ENCODE data around the gene C1orf21.

The C1orf21 gene

GRCh38 chr1:184650177-184650866 lies 263.5 kb downstream of the C1orf21 start:
- DNase-seq (ENCODE audit: low read depth), result no peak

DNA sequence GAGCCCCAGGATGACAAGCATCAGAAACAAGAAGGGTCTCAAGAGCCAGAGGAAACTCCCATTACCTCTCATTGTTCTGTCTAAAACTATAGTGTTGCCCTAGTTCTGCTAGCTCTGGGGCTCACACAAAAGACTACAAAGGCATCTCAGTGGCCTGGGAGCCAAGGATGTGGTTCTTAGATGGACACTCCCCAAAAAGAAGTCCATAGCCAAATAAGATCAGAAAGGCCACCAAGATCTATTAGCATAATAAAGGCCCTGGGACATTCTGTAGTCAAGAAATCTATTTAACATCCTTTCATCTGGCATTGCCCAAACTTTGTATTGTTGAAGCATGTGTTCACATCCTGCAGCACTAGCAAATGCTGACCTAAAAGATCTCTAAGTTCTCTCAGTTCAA lies 268.4 kb downstream of the C1orf21 start:
- DNase-seq (ENCODE audit: low read depth), result no peak

- DNase-seq (ENCODE audit: low read depth), result no peak
These were observed 269.4 kb downstream of the C1orf21 start for GRCh38 chr1:184656221-184656620.

DNA sequence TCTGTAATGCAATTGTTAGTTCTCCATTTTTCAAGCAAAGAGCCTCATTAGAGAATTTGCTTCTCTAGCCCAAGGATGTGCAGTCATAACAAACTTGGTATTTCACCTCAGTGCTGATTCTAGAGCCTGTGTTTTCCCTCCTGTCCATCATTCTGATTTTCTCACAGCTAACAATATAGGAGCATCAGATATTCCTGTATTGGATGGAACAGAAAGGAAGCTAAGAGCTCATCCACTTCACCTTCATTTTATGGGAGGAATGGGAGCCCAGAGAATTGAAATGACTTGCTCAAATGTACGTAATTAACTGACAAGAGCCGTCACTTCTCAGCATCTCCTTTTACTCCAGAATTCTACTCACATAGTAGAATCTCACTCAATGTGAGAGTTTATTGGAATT lies 271.2 kb downstream of the C1orf21 start:
- DNase-seq (ENCODE audit: low read depth), result no peak

GRCh38 chr1:184660462-184661191 lies 273.8 kb downstream of the C1orf21 start:
- DNase-seq (ENCODE audit: low read depth), result no peak

DNA sequence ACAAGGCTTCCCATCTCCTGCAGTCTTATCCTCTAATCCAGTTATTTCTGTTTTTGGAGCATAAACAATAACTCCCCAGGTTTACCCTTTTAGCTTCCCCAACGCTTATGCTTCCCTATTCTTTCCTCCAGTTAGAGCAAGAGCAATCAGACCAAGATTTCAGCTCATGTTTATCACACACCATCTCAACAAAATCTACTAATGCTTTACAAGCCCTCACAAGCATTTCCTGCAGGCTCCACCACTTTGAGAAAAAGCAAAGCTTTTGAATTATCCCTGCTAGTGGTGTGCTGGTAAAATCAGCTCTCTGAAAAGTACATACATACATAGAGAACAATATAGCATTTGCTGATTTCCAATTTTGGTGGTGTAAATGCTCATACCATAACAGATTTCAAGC lies 275.0 kb downstream of the C1orf21 start:
- DNase-seq (ENCODE audit: low read depth), result no peak

DNA sequence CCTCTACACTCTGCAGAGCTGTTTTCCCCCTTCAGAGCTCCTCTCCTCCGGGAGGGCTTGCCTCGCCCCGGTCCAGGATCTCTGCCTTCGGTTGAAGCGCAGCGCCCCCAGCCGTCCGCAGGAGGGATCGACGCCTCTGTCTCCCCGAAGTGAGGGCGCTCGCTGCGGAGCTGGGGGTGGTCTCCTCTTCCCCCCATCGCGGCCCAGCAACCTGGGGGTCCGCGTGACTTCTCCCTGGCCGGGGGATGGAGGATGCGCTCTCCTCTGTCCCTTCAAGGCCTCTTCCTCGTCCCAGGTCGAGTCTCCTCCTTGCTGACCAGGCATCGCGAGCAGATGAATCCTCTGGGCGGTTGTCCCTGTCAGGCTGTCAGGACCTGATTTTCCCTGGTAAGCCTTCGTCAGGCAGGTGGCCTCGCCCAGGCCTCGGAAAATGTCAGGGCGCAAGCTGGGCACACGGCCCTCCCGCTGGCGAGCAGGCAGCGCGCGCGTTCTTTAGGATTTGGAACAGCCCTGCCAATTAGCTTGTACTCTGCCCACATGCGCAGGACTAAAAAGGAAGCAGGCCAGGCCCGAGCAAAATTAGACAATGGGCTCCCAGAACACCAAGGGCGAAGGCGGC lies 277.3 kb downstream of the C1orf21 start:
- DNase-seq (ENCODE audit: low read depth), result peak; percentile 62

GRCh38 chr1:184664661-184665060 lies 277.8 kb downstream of the C1orf21 start:
- DNase-seq (ENCODE audit: low read depth), result no peak

GRCh38 chr1:184665360-184665759 lies 278.5 kb downstream of the C1orf21 start:
- DNase-seq (ENCODE audit: low read depth), result no peak

- DNase-seq (ENCODE audit: low read depth), result no peak
These were observed 282.6 kb downstream of the C1orf21 start for GRCh38 chr1:184669391-184669790.

GRCh38 chr1:184672013-184672726 lies 285.3 kb downstream of the C1orf21 start:
- DNase-seq (ENCODE audit: low read depth), result no peak

- no peak for DNase-seq (ENCODE audit: low read depth)
These were observed 286.5 kb downstream of the C1orf21 start for GRCh38 chr1:184673305-184673704.

DNA sequence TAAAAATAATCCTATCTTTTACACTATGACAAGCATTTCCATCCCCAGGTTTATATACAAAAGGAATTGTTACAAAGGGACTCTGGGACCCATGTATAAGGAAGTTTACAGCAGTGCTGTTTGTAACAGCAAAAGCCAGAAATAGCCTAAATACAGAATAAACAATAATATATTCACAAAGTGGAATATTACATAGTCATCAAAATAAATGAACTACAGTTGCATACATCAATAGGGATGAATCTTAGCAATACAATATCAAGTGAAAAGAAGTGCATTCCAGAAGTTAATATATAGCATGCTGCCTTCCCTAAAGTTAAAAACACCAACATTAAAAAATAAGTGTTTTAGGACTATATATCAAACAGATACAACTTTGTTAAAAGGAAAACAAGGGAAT lies 290.5 kb downstream of the C1orf21 start:
- DNase-seq (ENCODE audit: low read depth), result no peak

Measured in EH (cell line).